H9 (cell line): Measurements from ENCODE around the gene HPCAL4. TPM values are rescaled to one million over a fixed set of nuclear protein-coding genes. Genes with fewer than 3 reads are reported as not detected.

ENCODE experiments used
- DNase-seq: peaks from one replicate; pipeline ENCODE4 v3.0.0-alpha.2; 2017
- H2AFZ ChIP-seq: one replicate; pipeline ENCODE4 v1.6.1; 2013; ENCODE audit warnings: mild to moderate bottlenecking, low read length, control low read depth, moderate library complexity
- H2AK5ac ChIP-seq: 2 replicates; pipeline ENCODE4 v1.6.1; 2013; ENCODE audit warnings: low read length, control low read depth, mixed read lengths; ENCODE audit not compliant: insufficient read length
- H2BK120ac ChIP-seq: one replicate; pipeline ENCODE4 v1.6.1; 2013; ENCODE audit warnings: low read depth, mild to moderate bottlenecking, low read length, control low read depth, inconsistent platforms; ENCODE audit not compliant: poor library complexity, severe bottlenecking
- H2BK12ac ChIP-seq: 2 replicates; pipeline ENCODE4 v1.6.1; 2013; ENCODE audit warnings: low read length, control low read depth, mixed read lengths, low read depth; ENCODE audit not compliant: insufficient read length
- H2BK15ac ChIP-seq: 2 replicates; pipeline ENCODE4 v1.6.1; 2013; ENCODE audit warnings: low read depth, low read length, control low read depth
- H2BK20ac ChIP-seq: one replicate; pipeline ENCODE4 v1.6.1; 2013; ENCODE audit warnings: low read depth, mild to moderate bottlenecking, low read length, control low read depth, inconsistent platforms; ENCODE audit not compliant: poor library complexity, severe bottlenecking
- H2BK5ac ChIP-seq: 2 replicates; pipeline ENCODE4 v1.6.1; 2013; ENCODE audit warnings: low read length, control low read depth, mixed read lengths; ENCODE audit not compliant: insufficient read length
- H3K14ac ChIP-seq: 2 replicates; pipeline ENCODE4 v1.6.1; 2013; ENCODE audit warnings: low read length, control low read depth; ENCODE audit not compliant: insufficient read depth
- H3K18ac ChIP-seq: 2 replicates; pipeline ENCODE4 v1.6.1; 2013; ENCODE audit warnings: low read depth, mild to moderate bottlenecking, mixed read lengths, low read length, control low read depth; ENCODE audit not compliant: insufficient read length
- H3K23ac ChIP-seq: 2 replicates; pipeline ENCODE4 v1.6.1; 2013; ENCODE audit warnings: low read length, control low read depth, mixed read lengths, low read depth; ENCODE audit not compliant: insufficient read length
- H3K23me2 ChIP-seq: 2 replicates; pipeline ENCODE4 v1.6.1; 2013; ENCODE audit warnings: low read depth, mild to moderate bottlenecking, mixed read lengths, low read length, control low read depth; ENCODE audit not compliant: insufficient read length, poor library complexity, severe bottlenecking
- H3K27ac ChIP-seq: 2 replicates; pipeline ENCODE4 v1.5.1; 2013; ENCODE audit warnings: low read length, control low read depth, mixed read lengths, low read depth; ENCODE audit not compliant: insufficient read length
- H3K27me3 ChIP-seq: 2 replicates; pipeline ENCODE4 v1.6.1; 2013; ENCODE audit warnings: low read length, control low read depth, inconsistent platforms; ENCODE audit not compliant: insufficient read depth
- H3K4ac ChIP-seq: 2 replicates; pipeline ENCODE4 v1.6.1; 2013; ENCODE audit warnings: low read depth, mild to moderate bottlenecking, control low read depth, inconsistent platforms, low read length, moderate library complexity
- H3K4me1 ChIP-seq: 2 replicates; pipeline ENCODE4 v1.6.1; 2013; ENCODE audit warnings: low read length, control low read depth, inconsistent platforms; ENCODE audit not compliant: insufficient read depth
- H3K4me2 ChIP-seq: 2 replicates; pipeline ENCODE4 v1.6.1; 2013; ENCODE audit warnings: low read length, control low read depth, mixed read lengths; ENCODE audit not compliant: insufficient read length, insufficient read depth
- H3K56ac ChIP-seq: 2 replicates; pipeline ENCODE4 v1.6.1; 2013; ENCODE audit warnings: low read depth, mild to moderate bottlenecking, mixed read lengths, low read length, control low read depth; ENCODE audit not compliant: insufficient read length
- H3K79me1 ChIP-seq: 2 replicates; pipeline ENCODE4 v1.6.1; 2013; ENCODE audit warnings: low read depth, mild to moderate bottlenecking, moderate library complexity, low read length, control low read depth, inconsistent platforms; ENCODE audit not compliant: insufficient read depth, poor library complexity, severe bottlenecking
- H3K79me2 ChIP-seq: 2 replicates; pipeline ENCODE4 v1.6.1; 2013; ENCODE audit warnings: low read length, control low read depth, inconsistent platforms; ENCODE audit not compliant: insufficient read depth
- H3K9ac ChIP-seq: 2 replicates; pipeline ENCODE4 v1.6.1; 2013; ENCODE audit warnings: low read length, control low read depth, mixed read lengths; ENCODE audit not compliant: insufficient read length; ENCODE audit errors: extremely low read depth
- H3K9me3 ChIP-seq: one replicate; pipeline ENCODE4 v1.6.1; 2013; ENCODE audit warnings: low read depth, low read length, inconsistent platforms; ENCODE audit not compliant: control insufficient read depth
- H3T11ph ChIP-seq: one replicate; pipeline ENCODE4 v1.6.1; 2013; ENCODE audit warnings: mild to moderate bottlenecking, low read length, control low read depth, inconsistent platforms
- H4K20me1 ChIP-seq: one replicate; pipeline ENCODE4 v1.6.1; 2013; ENCODE audit not compliant: control insufficient read depth, insufficient read length, insufficient read depth
- H4K5ac ChIP-seq: 2 replicates; pipeline ENCODE4 v1.6.1; 2013; ENCODE audit warnings: low read depth, mild to moderate bottlenecking, mixed read lengths, low read length, control low read depth; ENCODE audit not compliant: insufficient read length
- H4K8ac ChIP-seq: replicated peaks from 2 replicates; pipeline ENCODE4 v1.6.1; 2013; ENCODE audit warnings: low read length, control low read depth, mixed read lengths, low read depth; ENCODE audit not compliant: insufficient read length
- H4K91ac ChIP-seq: 2 replicates; pipeline ENCODE4 v1.6.1; 2013; ENCODE audit warnings: low read depth, mild to moderate bottlenecking, moderate library complexity, mixed read lengths, low read length, control low read depth; ENCODE audit not compliant: insufficient read length
- H3K27ac Mint-ChIP-seq, 3 experiments: 2 replicates in 2 of 3; 3 replicates in 1 of 3; pipeline ENCODE4 v1.8.0; 2020 to 2021; ENCODE audit warnings: mixed read lengths in 3 of 3, mild to moderate bottlenecking in 1 of 3, moderate library complexity in 1 of 3
- H3K27me3 Mint-ChIP-seq: 2 replicates; pipeline ENCODE4 v1.8.0; 2021; ENCODE audit warnings: low read depth, mild to moderate bottlenecking, moderate library complexity, mixed read lengths
- H3K36me3 Mint-ChIP-seq, 3 experiments: 2 replicates in 2 of 3; 3 replicates in 1 of 3; pipeline ENCODE4 v1.8.0; 2020 to 2021; ENCODE audit warnings: low read depth in 3 of 3, mixed read lengths in 3 of 3; ENCODE audit not compliant: insufficient read depth in 1 of 3
- H3K4me1 Mint-ChIP-seq, 2 experiments: 2 replicates each; pipeline ENCODE4 v1.8.0; 2020; ENCODE audit warnings: mixed read lengths in 2 of 2
- H3K4me3 Mint-ChIP-seq, 2 experiments: 2 replicates in 1 of 2; 3 replicates in 1 of 2; pipeline ENCODE4 v1.8.0; 2020 to 2021; ENCODE audit warnings: mild to moderate bottlenecking in 2 of 2, mixed read lengths in 2 of 2, moderate library complexity in 1 of 2
- H3K9me3 Mint-ChIP-seq, 2 experiments: 2 replicates in 1 of 2; 3 replicates in 1 of 2; pipeline ENCODE4 v1.8.0; 2020; ENCODE audit warnings: mild to moderate bottlenecking in 2 of 2, mixed read lengths in 2 of 2, moderate library complexity in 1 of 2
- CTCF ChIP-seq: fragments of 200-600 bp; sonication (generic); conservative IDR thresholded peaks from 3 replicates; pipeline ENCODE4 v1.8.0; 2021; ENCODE audit warnings: antibody characterized with exemption, mild to moderate bottlenecking
- WGBS: extraction: QIAGEN DNeasy Blood & Tissue Kit; methylation state at CpG from one replicate; pipeline ENCODE4 v1.1.7; 2013; ENCODE audit warnings: missing lambda C conversion rate, low lambda C conversion rate, mixed read lengths; ENCODE audit not compliant: insufficient read length; ENCODE audit errors: extremely low coverage; 5-methylcytosine and 5-hydroxymethylcytosine counted together
- total RNA-seq: library from RNA; stranded (reverse); gene quantifications from 2 replicates; pipeline ENCODE4 v1.2.1, GENCODE V29; 2021

HPCAL4 gene
- total RNA-seq, 1 experiment from 2014 or later: 0.15 TPM

- Histone ChIP-seq H2BK15ac (no peak overlapping the region), H3K27ac (no peak overlapping the region), H4K5ac (no peak overlapping the region), H2AK5ac (no peak overlapping the region), H3K23ac (no peak overlapping the region), H3T11ph (no peak overlapping the region), H3K18ac (no peak overlapping the region), H2BK120ac (no peak overlapping the region), H2BK12ac (no peak overlapping the region), H3K79me2 (no peaks in the 10 kb centered on the region), H2BK5ac (no peak overlapping the region), H3K79me1 (no peaks in the 10 kb centered on the region), H4K91ac (no peak overlapping the region), H4K8ac (no peak overlapping the region), H3K9ac (no peak overlapping the region), H4K20me1 (no peaks in the 10 kb centered on the region), H3K9me3 (no peaks in the 10 kb centered on the region), H3K4me2 (peak overlapping the region; percentile 15), H2AFZ (no peak overlapping the region), H3K4me1 (peaks cover 3% of the 10 kb centered on the region; the same call in 1 of the 2 replicates), H3K27me3 (peaks cover 10% of the 10 kb centered on the region; the same call in 1 of the 2 replicates), H3K23me2 (no peaks in the 10 kb centered on the region), H3K4ac (no peak overlapping the region), H3K14ac (no peak overlapping the region), H3K56ac (no peak overlapping the region), H2BK20ac (no peak overlapping the region)
- no CpG with 5 or more reads among the region's 3 CpGs for WGBS
- H3K4me1 Mint-ChIP-seq: peaks cover 16 to 18% of the 10 kb centered on the region in 2 experiments
- H3K27me3 Mint-ChIP-seq: peaks cover 98% of the 10 kb centered on the region
- peak overlapping the region; percentile 50 to 76 for H3K4me3 Mint-ChIP-seq
- DNase-seq: no peak
- H3K36me3 Mint-ChIP-seq: no peaks in the 10 kb centered on the region
- H3K27ac Mint-ChIP-seq: no peak overlapping the region
- no peak for TF ChIP-seq CTCF
- H3K9me3 Mint-ChIP-seq: no peaks in the 10 kb centered on the region
Observed at GRCh38 chr1:39633422-39633821, 57.8 kb downstream of the HPCAL4 start.
